ENCODE data around the gene FOXC2.

The FOXC2 gene

DNA sequence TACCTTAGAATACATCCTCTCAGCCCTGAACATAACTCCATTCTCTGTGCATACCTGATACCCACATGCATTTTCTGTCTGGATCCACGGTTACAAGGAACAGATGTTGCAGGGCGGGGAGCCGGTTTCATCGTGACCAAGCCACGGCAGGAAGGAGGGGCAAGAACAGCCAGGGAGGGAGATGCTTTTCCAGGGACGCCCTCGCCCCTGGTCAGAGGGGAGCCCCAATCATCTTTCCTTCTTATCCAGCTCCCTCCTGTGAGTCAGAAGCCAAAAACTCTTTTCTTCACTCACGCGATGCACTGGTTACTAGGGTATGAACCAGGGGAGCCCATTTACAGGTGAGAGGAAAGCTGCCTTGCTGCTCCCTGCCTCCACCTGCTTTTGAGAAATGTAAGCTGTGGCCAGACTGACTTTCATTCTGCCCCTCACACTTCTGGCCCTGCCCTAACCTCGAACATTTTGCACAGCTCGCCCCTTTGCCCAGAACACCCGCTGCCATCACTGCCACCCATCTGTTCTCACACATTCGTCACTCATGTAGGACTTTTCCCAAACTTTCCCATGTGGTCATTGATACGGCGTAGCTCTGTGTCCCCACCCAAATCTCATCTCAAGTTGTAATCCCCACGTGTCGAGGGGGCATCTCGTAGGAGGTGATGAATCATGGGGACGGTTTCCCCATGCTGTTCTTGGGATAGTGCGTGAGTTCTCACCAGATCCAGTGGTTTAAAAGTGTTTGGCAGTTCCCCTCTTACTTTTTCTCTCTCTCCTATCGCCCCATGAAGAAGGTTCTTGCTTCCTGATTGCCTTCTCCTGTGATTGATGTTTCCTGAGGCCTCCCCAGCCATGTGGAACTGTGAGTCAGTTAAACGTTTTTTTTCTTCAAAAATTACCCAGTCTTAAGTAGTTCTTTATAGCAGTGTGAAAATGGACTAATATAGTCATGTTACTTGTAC lies 32.3 kb downstream of the FOXC2 start:
- no peak for TF ChIP-seq SNAI2 (CRISPR knock-in tag; IDR thresholded peaks at IDR 0.05)
- TF ChIP-seq ZC3H10 (CRISPR knock-in tag; IDR thresholded peaks at IDR 0.05), result no peak
- TF ChIP-seq TOX (CRISPR knock-in tag; IDR thresholded peaks at IDR 0.05; ENCODE audit: borderline replicate concordance), result no peak
- TF ChIP-seq ZNF70 (CRISPR knock-in tag; IDR thresholded peaks at IDR 0.05), result no peak
- TF ChIP-seq POU6F1 (CRISPR knock-in tag; IDR thresholded peaks at IDR 0.05; ENCODE audit: borderline replicate concordance, low read depth), result no peak
- TF ChIP-seq, protein P1, sequence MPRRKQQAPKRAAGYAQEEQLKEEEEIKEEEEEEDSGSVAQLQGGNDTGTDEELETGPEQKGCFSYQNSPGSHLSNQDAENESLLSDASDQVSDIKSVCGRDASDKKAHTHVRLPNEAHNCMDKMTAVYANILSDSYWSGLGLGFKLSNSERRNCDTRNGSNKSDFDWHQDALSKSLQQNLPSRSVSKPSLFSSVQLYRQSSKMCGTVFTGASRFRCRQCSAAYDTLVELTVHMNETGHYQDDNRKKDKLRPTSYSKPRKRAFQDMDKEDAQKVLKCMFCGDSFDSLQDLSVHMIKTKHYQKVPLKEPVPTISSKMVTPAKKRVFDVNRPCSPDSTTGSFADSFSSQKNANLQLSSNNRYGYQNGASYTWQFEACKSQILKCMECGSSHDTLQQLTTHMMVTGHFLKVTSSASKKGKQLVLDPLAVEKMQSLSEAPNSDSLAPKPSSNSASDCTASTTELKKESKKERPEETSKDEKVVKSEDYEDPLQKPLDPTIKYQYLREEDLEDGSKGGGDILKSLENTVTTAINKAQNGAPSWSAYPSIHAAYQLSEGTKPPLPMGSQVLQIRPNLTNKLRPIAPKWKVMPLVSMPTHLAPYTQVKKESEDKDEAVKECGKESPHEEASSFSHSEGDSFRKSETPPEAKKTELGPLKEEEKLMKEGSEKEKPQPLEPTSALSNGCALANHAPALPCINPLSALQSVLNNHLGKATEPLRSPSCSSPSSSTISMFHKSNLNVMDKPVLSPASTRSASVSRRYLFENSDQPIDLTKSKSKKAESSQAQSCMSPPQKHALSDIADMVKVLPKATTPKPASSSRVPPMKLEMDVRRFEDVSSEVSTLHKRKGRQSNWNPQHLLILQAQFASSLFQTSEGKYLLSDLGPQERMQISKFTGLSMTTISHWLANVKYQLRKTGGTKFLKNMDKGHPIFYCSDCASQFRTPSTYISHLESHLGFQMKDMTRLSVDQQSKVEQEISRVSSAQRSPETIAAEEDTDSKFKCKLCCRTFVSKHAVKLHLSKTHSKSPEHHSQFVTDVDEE (CRISPR knock-in tag; IDR thresholded peaks at IDR 0.05), result no peak
- no peak for TF ChIP-seq CSDC2 (CRISPR knock-in tag; IDR thresholded peaks at IDR 0.05)
- TF ChIP-seq GLIS3 (CRISPR knock-in tag; IDR thresholded peaks at IDR 0.05), result no peak
- TF ChIP-seq ESRRG (CRISPR knock-in tag; IDR thresholded peaks at IDR 0.05), result no peak
- TF ChIP-seq ARNTL (CRISPR knock-in tag; IDR thresholded peaks at IDR 0.05; ENCODE audit: borderline replicate concordance, low read depth), result no peak
- TF ChIP-seq ZNF565 (CRISPR knock-in tag; conservative IDR thresholded peaks at IDR 0.05; ENCODE audit: low read depth), result no peak
- no peak for TF ChIP-seq ZFP3 (CRISPR knock-in tag; IDR thresholded peaks at IDR 0.05)
- no peak for TF ChIP-seq ISL1 (CRISPR knock-in tag; IDR thresholded peaks at IDR 0.05)
- TF ChIP-seq OSR1 (CRISPR knock-in tag; IDR thresholded peaks at IDR 0.05), result no peak
- TF ChIP-seq BACH2 (CRISPR knock-in tag; IDR thresholded peaks at IDR 0.05; ENCODE audit: borderline replicate concordance), result no peak
- TF ChIP-seq RARB (CRISPR knock-in tag; IDR thresholded peaks at IDR 0.05), result no peak
- TF ChIP-seq ZFP30 (CRISPR knock-in tag; IDR thresholded peaks at IDR 0.05), result no peak
- no peak for TF ChIP-seq CREB5 (CRISPR knock-in tag; IDR thresholded peaks at IDR 0.05; ENCODE audit: low read depth)
- ATAC-seq, result peak; percentile 60

DNA sequence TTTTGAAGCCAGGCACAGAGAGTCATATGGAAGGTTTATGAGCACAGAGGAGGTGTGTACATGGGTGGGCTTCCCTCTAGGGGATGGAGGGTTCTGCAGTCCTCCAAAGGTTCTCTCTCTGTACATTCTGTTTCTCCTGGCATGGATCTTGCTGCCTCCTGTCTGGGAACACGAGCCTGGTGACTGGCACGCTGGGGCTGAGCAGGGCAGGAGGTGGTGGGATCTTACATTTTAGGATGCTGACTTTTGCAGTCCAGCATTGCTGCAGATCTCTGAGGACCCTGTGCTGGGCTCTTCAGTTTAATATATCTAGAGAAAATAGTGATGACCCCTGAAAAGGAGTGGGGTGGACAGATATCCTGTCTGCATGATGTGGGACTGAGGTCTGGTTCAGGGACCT lies 34.7 kb downstream of the FOXC2 start:
- ATAC-seq, result no peak
- TF ChIP-seq PPARA (CRISPR knock-in tag; IDR thresholded peaks at IDR 0.05; ENCODE audit: borderline replicate concordance) (no peak), TCF4 (CRISPR knock-in tag; IDR thresholded peaks at IDR 0.05; ENCODE audit: borderline replicate concordance) (no peak), SNAI2 (CRISPR knock-in tag; IDR thresholded peaks at IDR 0.05) (no peak), TOX (CRISPR knock-in tag; IDR thresholded peaks at IDR 0.05; ENCODE audit: borderline replicate concordance) (no peak), ISL1 (CRISPR knock-in tag; IDR thresholded peaks at IDR 0.05) (no peak), ZNF8 (CRISPR knock-in tag; IDR thresholded peaks at IDR 0.05) (no peak), CREB5 (CRISPR knock-in tag; IDR thresholded peaks at IDR 0.05; ENCODE audit: low read depth) (no peak), OSR1 (CRISPR knock-in tag; IDR thresholded peaks at IDR 0.05) (no peak), ZFP30 (CRISPR knock-in tag; IDR thresholded peaks at IDR 0.05) (no peak), ZC3H10 (CRISPR knock-in tag; IDR thresholded peaks at IDR 0.05) (no peak), ARNTL (CRISPR knock-in tag; IDR thresholded peaks at IDR 0.05; ENCODE audit: borderline replicate concordance, low read depth) (no peak), PATZ1 (CRISPR knock-in tag; IDR thresholded peaks at IDR 0.05; ENCODE audit: borderline replicate concordance) (no peak), POU6F1 (CRISPR knock-in tag; IDR thresholded peaks at IDR 0.05; ENCODE audit: borderline replicate concordance, low read depth) (no peak)
- TF ChIP-seq, protein P2, sequence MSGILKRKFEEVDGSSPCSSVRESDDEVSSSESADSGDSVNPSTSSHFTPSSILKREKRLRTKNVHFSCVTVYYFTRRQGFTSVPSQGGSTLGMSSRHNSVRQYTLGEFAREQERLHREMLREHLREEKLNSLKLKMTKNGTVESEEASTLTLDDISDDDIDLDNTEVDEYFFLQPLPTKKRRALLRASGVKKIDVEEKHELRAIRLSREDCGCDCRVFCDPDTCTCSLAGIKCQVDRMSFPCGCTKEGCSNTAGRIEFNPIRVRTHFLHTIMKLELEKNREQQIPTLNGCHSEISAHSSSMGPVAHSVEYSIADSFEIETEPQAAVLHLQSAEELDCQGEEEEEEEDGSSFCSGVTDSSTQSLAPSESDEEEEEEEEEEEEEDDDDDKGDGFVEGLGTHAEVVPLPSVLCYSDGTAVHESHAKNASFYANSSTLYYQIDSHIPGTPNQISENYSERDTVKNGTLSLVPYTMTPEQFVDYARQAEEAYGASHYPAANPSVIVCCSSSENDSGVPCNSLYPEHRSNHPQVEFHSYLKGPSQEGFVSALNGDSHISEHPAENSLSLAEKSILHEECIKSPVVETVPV (CRISPR knock-in tag; IDR thresholded peaks at IDR 0.05), result no peak
- TF ChIP-seq, protein P1 (CRISPR knock-in tag; IDR thresholded peaks at IDR 0.05), result no peak
